Astrocyte (in vitro differentiated cells and primary cell): Measurements from ENCODE around the gene ZNF605.
"Not testable (repeated sequence)": the region's sequence is repeated elsewhere in the genome, so short reads cannot be mapped to it uniquely, and the experiment has no call there.

Experiments
- CTCF ChIP-seq: IDR thresholded peaks from 2 replicates; pipeline ENCODE4 v1.5.1; 2011; ENCODE audit warnings: low read depth, mild to moderate bottlenecking, inconsistent platforms, low read length, moderate library complexity; ENCODE audit not compliant: insufficient read depth
- EZH2 ChIP-seq: IDR thresholded peaks from 2 replicates; pipeline ENCODE4 v1.6.1; 2012; ENCODE audit warnings: mild to moderate bottlenecking, low read length, inconsistent platforms; ENCODE audit not compliant: insufficient read depth

- not testable (repeated sequence) for TF ChIP-seq EZH2, CTCF
Observed at GRCh38 chr12:132963947-132964346, 7.8 kb upstream of the ZNF605 start.
